Upper lobe of left lung (tissue), 4 donors: ENCODE data around the gene EPHB1.

ENCODE experiments used
- CTCF ChIP-seq, 6 experiments: fragments of 450-650 bp in 4 of 6; fragments of 200-600 bp in 2 of 6; sonication (generic) in 2 of 6; IDR thresholded peaks; one replicate each; pipeline ENCODE4 v1.5.1; 2016 to 2019; ENCODE audit warnings: antibody characterized with exemption in 6 of 6
- EP300 ChIP-seq, 4 donors: sonication (generic); formaldehyde crosslinking; IDR thresholded peaks; one replicate each; pipeline ENCODE4 v1.5.1; 2017; ENCODE audit warnings: antibody characterized with exemption in 4 of 4, control low read depth in 2 of 4
- POLR2A ChIP-seq, 4 donors: fragments of 450-650 bp; IDR thresholded peaks; one replicate each; pipeline ENCODE4 v1.5.1; 2016 to 2017; ENCODE audit warnings: antibody characterized with exemption in 4 of 4, mild to moderate bottlenecking in 2 of 4
- POLR2AphosphoS5 ChIP-seq, 2 donors: sonication (generic); formaldehyde crosslinking; IDR thresholded peaks; one replicate each; pipeline ENCODE4 v1.5.1; 2017; ENCODE audit warnings: antibody characterized with exemption in 2 of 2

- TF ChIP-seq POLR2A (IDR thresholded peaks at IDR 0.05) (no peak), CTCF (IDR thresholded peaks at IDR 0.05) (no peak), EP300 (IDR thresholded peaks at IDR 0.05) (no peak), POLR2AphosphoS5 (IDR thresholded peaks at IDR 0.05) (no peak)
Measured at GRCh38 chr3:134832585-134832984, 37.5 kb downstream of the EPHB1 start.
